ENCODE results near the gene ARHGAP27.
"Not testable (repeated sequence)": the region's sequence is repeated elsewhere in the genome, so short reads cannot be mapped to it uniquely, and the experiment has no call there.

ARHGAP27 gene, protein sequence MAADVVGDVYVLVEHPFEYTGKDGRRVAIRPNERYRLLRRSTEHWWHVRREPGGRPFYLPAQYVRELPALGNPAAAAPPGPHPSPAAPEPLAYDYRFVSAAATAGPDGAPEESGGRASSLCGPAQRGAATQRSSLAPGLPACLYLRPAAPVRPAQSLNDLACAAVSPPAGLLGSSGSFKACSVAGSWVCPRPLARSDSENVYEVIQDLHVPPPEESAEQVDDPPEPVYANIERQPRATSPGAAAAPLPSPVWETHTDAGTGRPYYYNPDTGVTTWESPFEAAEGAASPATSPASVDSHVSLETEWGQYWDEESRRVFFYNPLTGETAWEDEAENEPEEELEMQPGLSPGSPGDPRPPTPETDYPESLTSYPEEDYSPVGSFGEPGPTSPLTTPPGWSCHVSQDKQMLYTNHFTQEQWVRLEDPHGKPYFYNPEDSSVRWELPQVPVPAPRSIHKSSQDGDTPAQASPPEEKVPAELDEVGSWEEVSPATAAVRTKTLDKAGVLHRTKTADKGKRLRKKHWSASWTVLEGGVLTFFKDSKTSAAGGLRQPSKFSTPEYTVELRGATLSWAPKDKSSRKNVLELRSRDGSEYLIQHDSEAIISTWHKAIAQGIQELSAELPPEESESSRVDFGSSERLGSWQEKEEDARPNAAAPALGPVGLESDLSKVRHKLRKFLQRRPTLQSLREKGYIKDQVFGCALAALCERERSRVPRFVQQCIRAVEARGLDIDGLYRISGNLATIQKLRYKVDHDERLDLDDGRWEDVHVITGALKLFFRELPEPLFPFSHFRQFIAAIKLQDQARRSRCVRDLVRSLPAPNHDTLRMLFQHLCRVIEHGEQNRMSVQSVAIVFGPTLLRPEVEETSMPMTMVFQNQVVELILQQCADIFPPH

DNA sequence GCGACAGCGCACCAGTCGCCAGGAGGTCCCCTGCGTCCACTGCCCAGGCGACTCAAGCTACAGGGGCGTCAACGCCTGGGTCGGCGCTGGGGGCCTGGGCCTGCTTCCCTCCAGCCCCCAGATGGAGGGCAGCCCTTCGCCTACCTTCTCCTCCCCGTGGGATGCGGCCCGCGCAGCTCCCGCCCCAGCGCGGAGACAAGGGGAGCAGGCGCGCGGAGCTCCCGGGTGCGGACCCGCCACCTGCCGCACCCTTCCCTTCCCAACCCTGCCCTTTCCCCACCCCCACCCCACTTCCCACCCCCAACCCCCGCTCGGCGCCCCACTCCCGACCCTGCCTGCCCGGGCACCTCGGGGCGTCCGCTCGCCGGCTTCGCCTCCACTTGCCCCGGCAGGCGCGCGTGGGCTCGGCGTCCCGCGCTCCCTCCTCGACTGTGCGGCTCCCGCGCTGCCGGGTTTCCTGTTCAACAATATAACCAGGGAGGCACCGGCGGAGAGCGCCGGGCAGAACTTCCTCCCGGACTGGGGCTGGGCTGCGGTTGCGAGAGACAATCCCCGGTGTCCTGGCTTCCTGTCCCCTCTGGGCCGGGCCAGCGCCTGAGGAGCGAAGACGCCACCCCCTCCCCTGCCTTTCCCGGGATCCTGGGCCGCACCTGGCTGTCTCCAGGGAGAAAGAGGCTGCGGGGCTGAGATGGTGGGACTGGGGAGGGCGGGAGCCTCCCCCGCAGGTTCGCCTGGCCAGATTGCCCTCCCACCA, at the start of gene ARHGAP27:
ARHGAP27 (minus strand) TSS at position 466 of the 754 bp plus-strand sequence. CDS start 2,591 bp downstream, outside the sequence.
- no peak for FAIRE-seq

DNA sequence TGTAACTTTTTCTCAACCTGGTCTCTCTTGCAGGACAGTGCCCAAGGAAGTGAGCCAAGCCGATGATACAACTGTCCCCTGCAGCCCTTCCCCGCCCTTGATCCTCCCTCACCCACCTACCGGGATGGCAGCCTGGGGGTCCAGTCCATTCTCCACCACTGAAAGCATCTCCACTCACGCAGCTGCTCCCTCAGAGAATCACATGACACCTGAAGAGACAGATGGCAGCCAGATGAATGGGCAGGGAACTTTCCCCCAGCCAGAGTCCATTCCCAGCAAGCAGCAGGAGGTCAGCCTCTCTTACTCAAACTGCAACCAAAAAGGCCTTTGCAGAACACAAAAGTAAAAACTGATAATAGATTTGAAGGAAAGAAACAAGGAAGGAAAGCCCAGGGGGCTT, 49.6 kb upstream of the ARHGAP27 start:
- not testable (repeated sequence) for FAIRE-seq

DNA sequence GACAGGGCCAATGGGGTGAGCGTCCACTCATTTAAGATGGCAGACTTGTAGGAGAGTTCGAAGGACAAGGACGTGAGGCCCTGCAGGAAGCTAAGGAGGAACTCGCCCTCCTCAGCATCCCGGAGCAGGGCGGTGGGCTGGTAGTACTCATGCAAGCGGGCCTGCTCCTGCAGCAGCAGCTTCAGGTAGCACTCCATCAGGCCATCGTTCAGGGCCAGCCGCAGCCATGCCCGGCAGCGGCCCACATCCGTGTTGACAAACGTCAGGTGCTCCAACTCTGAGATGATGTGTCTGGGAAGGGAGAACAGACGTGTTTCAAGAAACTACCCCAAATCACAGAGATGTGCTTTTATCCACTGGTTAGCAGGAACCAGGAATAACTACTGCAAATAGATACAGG, 42.8 kb upstream of the ARHGAP27 start:
- not testable (repeated sequence) for FAIRE-seq

DNA sequence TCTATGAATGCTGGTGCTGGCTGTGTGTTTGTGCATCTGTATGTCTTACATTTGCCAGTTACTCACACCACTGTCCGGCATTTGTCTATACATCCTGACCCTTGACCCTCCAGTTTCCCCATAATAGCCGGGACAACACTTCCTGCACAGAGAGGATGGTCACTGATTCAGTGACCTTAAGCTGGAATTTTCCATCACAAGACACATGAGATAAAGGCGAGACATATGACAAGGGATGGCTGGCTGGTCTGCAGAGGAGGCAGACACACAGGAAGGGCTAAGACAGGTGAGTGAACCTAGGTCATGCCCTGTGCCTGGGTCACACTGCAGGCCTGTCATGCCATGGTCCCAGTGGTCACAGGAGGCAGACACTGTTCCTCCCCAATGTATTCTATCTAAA, 39.6 kb upstream of the ARHGAP27 start:
- not testable (repeated sequence) for FAIRE-seq

DNA sequence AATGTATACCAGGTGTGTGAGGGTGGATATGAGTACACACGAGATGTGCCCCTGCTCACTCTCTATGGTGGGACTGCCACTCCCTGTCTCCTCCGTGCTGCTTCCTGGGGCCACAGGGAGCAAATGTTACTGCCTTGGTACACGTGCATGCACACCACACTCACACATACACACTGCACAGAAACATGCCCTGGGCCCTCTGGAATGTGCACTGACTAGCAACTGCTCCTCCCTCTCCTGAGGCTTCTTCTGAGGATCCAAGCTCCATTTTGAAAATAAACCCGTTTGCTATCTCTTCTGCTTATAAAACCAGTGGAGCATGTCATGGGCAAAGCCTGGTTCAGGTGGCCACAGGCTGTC, 36.5 kb upstream of the ARHGAP27 start:
- not testable (repeated sequence) for FAIRE-seq

DNA sequence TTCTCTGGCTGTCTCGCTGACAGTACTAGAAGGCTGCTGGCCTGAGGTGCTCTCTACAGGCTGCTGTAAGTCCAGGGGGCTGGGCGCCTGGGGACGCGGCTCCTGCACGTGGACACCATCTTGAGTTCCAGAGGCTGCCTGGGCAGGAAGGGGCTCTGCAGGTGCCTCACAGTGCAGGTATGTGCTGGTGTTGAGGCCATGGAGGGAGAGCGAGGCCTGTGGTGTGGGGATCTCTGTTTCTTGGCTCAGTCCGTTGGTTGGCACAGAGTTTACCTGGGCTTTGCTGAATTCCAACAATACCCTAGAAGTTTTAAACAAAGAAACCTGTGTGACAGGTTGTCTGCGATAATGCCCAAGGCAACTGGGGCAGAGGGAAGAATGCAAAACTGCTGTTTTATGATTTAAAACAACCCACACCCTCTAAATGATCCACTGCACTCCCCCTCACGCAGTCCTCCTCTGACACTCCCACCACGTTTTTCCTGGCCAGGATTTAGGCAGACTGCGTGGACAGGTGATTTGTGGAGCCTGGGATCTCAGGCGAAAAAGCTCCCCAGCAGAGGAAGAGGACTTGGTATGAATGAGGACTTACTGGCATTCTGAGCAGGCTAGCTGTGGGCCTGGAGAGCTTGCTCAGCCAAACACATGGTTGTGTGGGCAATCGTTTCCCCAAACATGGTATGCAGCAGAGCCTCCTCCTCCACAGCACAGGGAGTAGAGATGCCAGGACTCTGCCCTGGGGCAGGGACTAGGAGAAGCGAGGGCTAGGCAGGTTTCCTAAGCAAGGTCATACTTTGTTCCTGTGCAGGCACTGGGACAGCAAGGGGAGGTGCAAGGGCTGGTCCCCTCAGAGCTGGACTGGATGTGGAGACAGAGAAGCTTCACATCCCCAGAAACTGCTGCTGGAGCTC, 35.9 kb upstream of the ARHGAP27 start:
- not testable (repeated sequence) for FAIRE-seq

DNA sequence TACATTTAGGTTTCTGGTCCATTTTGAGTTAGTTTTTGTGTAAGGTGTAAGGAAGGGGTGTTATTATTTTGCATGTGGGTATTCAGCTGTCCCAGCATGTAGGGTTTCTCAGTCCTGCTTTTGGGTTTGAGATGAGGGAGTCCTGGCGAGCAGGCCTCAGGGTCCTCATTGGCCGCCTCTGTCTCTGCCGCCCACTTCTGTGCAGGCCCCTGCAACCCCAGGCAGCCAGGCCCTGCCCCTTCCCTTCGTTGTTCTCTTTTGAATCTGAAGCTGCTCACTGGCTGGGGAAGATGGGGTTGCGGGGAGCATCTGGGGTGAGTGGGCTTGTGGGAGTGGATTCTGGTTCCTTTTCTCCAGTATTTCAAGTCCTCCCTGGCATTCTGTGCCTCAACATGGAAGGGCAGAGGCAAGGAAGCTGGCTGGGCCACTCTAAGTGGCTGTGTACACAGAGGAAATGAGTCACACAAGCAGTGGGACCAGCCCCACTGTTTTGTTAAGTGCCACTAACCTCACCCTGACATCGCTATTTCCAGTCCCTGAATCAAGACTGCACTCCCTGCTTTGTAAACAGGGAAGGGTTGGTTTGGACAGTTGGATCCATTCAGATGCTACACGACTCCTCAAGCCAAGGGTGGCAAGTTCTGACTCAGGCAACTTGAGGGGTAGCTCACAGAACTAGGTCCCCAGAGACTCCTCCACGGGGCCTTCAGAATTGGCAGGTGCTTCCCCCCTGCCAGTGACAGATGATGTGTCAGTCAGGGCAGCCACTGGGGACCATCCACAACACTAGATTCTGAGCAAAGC, 29.1 kb upstream of the ARHGAP27 start:
- not testable (repeated sequence) for FAIRE-seq

DNA sequence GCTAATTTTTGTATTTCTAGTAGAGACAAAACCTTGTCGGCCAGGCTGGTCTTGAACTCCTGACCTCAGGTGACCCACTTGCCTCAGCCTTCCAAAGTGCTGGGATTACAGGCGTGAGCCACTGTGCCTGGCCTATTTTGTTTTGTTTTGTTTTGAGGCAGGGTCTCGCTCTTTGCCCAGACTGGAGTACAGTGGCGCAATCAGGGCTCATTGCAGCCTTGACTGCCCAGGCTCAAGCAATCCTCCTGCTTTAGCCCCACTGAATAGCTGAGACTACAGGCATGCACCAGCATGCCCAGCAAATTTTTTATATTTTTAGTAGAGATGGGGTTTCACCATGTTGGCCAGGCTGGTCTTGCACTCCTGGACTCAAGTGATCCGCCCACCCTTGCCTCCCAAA, 27.8 kb upstream of the ARHGAP27 start:
- FAIRE-seq = not testable (repeated sequence)

DNA sequence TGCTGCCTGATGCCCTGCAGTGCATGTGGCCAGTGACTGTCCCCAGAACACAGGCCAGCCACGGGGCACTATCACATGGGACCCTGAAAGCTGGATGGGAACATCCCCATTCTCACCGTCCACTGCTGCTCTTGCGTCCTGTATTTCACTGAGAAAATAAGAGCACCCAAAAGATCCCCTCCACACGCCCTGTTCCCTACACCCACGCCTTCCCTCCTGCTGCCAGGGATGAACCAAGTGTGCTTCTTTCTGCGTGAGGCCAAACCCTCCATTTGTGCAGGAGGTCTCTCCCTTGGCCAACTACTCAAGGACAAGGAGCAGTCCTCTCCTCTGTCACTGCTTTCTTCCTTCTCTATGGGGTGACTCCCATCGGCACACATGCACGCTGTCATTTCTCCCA, 21.7 kb upstream of the ARHGAP27 start:
- FAIRE-seq = not testable (repeated sequence)

DNA sequence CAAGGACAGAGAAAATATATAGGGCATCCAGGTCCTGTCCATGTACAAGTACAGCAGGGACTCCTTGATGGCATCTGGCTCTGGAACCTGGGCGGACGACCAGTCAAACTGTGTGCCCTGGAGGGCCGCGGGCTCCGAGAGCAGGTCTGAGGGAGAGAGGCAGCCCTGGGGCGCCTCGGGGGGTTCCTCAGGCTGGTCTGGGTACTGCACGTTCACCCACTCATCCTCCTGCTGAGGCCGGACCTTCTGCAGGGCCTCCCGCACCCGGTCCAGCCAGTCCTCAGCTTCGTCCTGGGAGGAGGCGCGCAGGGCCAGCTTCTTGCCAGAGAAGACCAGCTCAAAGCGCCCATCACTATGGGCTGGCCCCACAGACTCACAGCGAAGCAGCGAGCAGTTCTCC, 21.1 kb upstream of the ARHGAP27 start:
- FAIRE-seq = not testable (repeated sequence)

DNA sequence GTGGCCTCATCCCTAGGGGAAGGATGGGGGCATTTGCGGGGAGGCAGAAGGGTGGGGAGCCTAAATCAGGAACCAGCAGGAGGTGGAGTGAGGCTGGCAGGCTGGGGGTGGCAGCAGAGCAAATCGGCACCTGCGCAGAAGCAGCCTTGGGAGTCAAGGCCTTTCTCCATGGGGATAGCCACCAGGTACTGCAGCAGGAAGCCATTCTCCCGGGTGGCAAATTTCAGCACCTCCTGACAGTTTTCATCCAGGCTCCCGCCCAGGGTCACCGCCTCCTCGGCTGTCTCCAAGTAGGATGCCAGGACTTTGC, 20.5 kb upstream of the ARHGAP27 start:
- not testable (repeated sequence) for FAIRE-seq

DNA sequence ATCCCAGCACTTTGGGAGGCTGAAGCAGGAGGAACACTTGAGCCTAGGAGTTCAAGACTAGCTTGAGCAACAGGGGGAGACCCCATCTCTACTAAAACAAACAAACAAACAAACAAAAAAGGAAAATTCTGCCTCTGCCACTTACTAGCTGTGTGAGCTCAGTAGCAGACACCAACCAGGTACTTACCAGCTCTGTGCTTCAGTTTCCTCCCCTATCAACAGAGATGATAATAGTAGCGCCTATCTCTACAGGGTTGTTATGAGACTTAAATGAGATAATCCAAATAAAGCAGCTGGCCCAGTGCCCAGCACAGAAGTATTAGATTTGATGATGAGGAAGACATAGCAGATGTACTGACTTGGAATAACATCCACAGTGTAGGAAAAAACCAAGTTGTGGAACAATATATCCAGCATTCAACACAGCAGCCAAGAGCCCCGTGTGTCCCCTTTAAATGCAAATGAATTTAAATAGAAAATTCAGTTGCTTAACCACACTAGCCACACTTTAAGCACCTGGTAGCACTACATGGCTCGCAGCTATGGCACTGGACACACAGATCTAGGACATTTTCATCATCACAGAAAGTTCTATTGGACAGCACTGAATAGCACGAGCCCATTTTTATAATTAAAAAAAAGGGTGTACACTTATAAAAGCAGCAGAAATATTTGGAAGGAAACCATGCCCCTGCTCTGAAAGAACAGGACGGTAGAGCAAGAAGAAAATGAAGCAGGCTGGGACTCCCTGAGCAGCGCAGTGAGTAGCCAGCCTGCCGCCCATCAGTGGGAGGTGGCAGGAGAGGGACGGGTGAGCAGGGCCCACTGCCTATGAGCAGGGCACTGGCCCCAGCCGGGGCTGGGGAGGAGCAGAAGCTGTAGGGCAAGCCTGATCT, 19.9 kb upstream of the ARHGAP27 start:
- not testable (repeated sequence) for FAIRE-seq

DNA sequence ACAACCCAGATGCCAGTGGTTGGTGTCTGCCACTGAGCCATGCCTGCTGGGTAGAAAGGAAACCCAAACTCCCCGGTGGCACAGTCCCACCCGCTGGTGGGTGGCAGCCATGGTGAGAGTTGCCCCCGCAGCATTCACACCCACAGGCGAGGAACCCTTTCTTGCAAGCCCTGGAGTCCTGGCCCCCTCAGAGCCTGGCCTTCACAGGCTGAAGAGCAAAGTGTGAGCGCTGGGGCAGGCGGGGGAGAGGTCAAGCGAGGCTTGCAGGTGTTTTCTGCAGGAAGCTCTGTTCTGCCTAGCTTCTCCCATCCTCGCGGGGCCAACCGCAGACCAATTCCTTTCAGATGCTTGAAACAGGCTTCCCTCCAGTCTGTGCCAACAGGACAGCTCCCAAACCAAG, 19.0 kb upstream of the ARHGAP27 start:
- not testable (repeated sequence) for FAIRE-seq

DNA sequence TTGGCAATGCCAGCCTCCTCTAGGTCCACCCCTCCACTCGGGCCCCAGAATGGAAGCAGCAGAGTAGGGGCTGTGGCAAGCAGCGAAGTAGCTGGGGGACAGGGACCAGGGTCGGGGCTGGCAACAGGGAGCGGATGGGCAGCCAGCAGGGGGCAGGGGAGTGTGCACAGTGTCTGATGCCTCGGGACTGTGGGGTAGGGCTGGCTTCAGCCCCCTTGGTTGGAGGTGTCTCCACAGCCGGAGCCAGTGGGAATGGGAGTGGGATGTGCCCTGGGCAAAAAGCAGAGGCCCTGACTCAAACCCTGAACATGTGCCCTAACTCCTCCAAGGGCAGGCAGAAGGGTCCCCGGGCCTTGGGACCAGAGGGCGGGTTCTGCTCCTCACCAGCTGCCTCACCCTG, 18.5 kb upstream of the ARHGAP27 start:
- FAIRE-seq = no peak

DNA sequence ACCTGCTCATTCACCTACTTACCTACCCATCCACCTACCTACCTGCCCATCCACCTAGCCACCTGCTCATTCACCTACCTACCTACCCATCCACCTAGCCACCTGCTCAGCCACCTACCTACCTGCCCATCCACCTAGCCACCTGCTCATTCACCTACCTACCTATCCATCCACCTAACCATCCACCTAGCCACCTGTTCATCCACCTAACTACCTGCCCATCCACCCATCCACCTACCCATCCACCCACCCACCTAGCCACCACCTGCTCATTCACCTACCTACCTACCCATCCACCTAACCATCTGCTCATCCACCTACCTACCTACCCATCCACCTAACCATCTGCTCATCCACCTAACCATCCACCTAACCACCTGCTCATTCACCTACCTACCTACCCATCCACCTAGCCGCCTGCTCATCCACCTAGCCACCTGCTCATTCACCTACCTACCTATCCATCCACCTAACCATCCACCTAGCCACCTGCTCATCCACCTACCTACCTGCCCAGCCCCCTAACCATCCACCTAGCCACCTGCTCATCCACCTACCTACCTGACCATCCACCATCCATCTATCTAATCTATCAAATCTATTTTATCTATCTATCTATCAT, 17.1 kb upstream of the ARHGAP27 start:
- FAIRE-seq = not testable (repeated sequence)

DNA sequence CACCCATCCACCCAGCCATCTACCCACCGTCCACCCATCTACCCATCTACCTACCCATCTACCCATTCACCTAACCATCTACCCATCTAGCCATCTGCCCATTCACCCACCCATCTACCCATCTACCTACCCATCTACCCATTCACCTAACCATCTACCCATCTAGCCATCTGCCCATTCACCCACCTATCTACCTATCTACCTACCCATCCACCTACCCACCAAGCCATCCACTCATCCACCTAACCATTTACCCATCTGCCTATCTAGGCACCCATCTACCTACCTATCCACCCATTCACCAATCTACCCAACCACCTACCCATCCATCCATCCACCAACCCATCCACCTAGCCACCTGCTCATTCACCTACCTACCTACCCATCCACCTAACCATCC, 16.6 kb upstream of the ARHGAP27 start:
- not testable (repeated sequence) for FAIRE-seq

DNA sequence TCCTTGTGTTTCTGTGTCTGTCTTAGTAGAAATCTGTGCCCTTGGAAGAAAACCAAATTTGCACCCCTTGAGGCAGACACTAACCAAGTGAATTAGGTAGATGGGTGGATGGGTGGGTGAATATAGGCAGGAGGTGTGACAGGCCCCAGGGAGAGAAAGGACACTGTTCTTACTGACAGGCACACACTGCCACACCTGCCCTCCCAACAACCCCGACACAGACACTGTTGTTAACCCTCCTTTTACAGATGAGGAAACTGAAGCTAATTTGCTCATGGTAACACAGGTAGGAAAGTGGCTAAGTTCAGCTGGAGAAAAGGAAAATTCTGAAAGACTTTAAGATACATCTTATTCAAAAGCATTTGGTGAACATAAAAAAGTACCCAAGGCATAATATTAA, 15.8 kb upstream of the ARHGAP27 start:
- FAIRE-seq = not testable (repeated sequence)

DNA sequence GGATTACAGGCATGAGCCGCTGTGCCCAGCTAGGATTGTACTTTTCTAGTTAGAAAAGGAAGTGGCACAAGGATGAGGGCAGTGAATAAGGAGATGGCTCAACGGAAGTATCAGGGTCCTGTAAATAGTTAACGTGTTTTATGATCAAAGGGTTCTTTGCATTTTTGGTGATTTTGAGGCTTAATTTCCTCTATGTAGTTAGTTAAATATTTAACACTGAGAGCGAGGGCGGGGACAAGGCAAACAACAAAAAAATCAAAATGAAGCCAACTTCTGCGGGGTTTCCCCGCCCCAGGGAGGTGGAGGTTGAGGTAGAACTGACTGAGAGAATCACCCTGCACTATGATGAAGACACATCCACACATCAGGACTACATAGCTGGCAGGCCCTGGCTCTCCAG, 15.4 kb upstream of the ARHGAP27 start:
- FAIRE-seq = not testable (repeated sequence)

DNA sequence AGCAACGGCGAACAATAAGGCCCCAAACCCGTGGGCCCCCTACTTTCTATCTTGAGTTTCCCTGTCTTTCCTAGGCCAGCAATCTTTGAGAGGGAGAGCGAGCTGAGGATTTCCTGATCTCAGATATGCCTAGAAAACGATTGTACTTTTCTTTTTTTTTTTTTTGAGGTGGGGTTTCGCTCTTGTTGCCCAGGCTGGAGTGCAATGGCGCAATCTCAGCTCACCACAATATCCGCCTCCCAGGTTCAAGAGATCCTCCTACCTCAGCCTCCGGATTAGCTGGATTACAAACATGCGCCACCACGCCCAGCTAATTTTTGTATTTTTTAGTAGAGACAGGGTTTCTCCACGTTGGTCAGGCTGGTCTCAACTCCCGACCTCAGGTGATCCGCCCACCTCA, 15.0 kb upstream of the ARHGAP27 start:
- not testable (repeated sequence) for FAIRE-seq

Data from islet of Langerhans (tissue), 1 donor.